ENCODE data around the gene SCGB3A1. TPM values are rescaled to one million over a fixed set of nuclear protein-coding genes. Genes with fewer than 3 reads are reported as not detected.

Gene SCGB3A1
- total RNA-seq, 6 experiments from 2014 or later, result not detected

GRCh38 chr5:180606215-180606785 is 15.0 kb upstream of the SCGB3A1 start:
- Mint-ChIP-seq H3K27me3 (ENCODE audit: insufficient read depth) (peaks cover 6% of the 10 kb centered on the region), H3K4me1 (ENCODE audit: low read depth) (no peaks in the 10 kb centered on the region), H3K27ac (no peak overlapping the region), H3K36me3 (ENCODE audit: low read depth) (no peaks in the 10 kb centered on the region), H3K4me3 (no peak overlapping the region), H3K9me3 (no peaks in the 10 kb centered on the region; the same call in 1 of the 2 replicates)
- no peak; the same call in none of the 2 replicates for TF ChIP-seq CTCF (IDR thresholded peaks at IDR 0.05)
- DNase-seq, result no peak

GRCh38 chr5:180605554-180606214 is 14.4 kb upstream of the SCGB3A1 start:
- H3K27me3 Mint-ChIP-seq (ENCODE audit: insufficient read depth), result peaks cover 6% of the 10 kb centered on the region
- TF ChIP-seq CTCF (IDR thresholded peaks at IDR 0.05), result peak; percentile 87
- no peaks in the 10 kb centered on the region; the same call in 1 of the 2 replicates for H3K9me3 Mint-ChIP-seq
- H3K4me1 Mint-ChIP-seq (ENCODE audit: low read depth), result no peaks in the 10 kb centered on the region
- DNase-seq, result peak; percentile 29
- H3K27ac Mint-ChIP-seq, result no peak overlapping the region
- H3K4me3 Mint-ChIP-seq, result no peak overlapping the region
- H3K36me3 Mint-ChIP-seq (ENCODE audit: low read depth), result no peaks in the 10 kb centered on the region

- peaks cover 5% of the 10 kb centered on the region; the same call in 1 of the 2 replicates for H3K9me3 Mint-ChIP-seq
- no peaks in the 10 kb centered on the region for H3K36me3 Mint-ChIP-seq (ENCODE audit: low read depth)
- H3K4me3 Mint-ChIP-seq, result no peak overlapping the region
- TF ChIP-seq CTCF (IDR thresholded peaks at IDR 0.05), result no peak
- H3K27ac Mint-ChIP-seq, result no peak overlapping the region
- peaks cover 8% of the 10 kb centered on the region for H3K27me3 Mint-ChIP-seq (ENCODE audit: insufficient read depth)
- DNase-seq, result no peak
- no peaks in the 10 kb centered on the region for H3K4me1 Mint-ChIP-seq (ENCODE audit: low read depth)
Measured at GRCh38 chr5:180604271-180604670, 13.0 kb upstream of the SCGB3A1 start.

GRCh38 chr5:180603076-180603594 is 11.8 kb upstream of the SCGB3A1 start:
- H3K27me3 Mint-ChIP-seq (ENCODE audit: insufficient read depth), result peaks cover 11% of the 10 kb centered on the region
- no peak for DNase-seq
- no peak overlapping the region for H3K27ac Mint-ChIP-seq
- H3K9me3 Mint-ChIP-seq, result peaks cover 5% of the 10 kb centered on the region; the same call in 1 of the 2 replicates
- TF ChIP-seq CTCF (IDR thresholded peaks at IDR 0.05), result no peak
- H3K36me3 Mint-ChIP-seq (ENCODE audit: low read depth), result no peaks in the 10 kb centered on the region
- no peaks in the 10 kb centered on the region for H3K4me1 Mint-ChIP-seq (ENCODE audit: low read depth)
- H3K4me3 Mint-ChIP-seq, result no peak overlapping the region

GRCh38 chr5:180602481-180603075 is 11.3 kb upstream of the SCGB3A1 start:
- no peak overlapping the region for H3K4me3 Mint-ChIP-seq
- no peak overlapping the region for H3K27ac Mint-ChIP-seq
- no peaks in the 10 kb centered on the region for H3K4me1 Mint-ChIP-seq (ENCODE audit: low read depth)
- DNase-seq, result no peak
- H3K36me3 Mint-ChIP-seq (ENCODE audit: low read depth), result no peaks in the 10 kb centered on the region
- no peak for TF ChIP-seq CTCF (IDR thresholded peaks at IDR 0.05)
- H3K27me3 Mint-ChIP-seq (ENCODE audit: insufficient read depth), result peaks cover 12% of the 10 kb centered on the region
- H3K9me3 Mint-ChIP-seq, result peaks cover 5% of the 10 kb centered on the region; the same call in 1 of the 2 replicates

Data from HFFc6 (cell line).